K562 (cell line): ENCODE data around the gene RREB1.

ENCODE experiments used
- EP300 ChIP-seq: IDR thresholded peaks from 2 replicates; pipeline ENCODE4 v1.6.1; 2012; ENCODE audit warnings: low read length, improper control_type of control experiment
- RFX1 ChIP-seq: fragments of 450-650 bp; IDR thresholded peaks from 2 replicates; pipeline ENCODE4 v1.6.1; 2016; ENCODE audit warnings: mild to moderate bottlenecking, moderate library complexity
- TF ChIP-seq, protein P1 (sequence below): sonication (generic); formaldehyde crosslinking; IDR thresholded peaks from 2 replicates; pipeline ENCODE4 v1.5.0; 2020; ENCODE audit warnings: missing genetic modification reagents
- TF ChIP-seq, protein P2 (sequence below): fragments of 250-450 bp; sonication (Bioruptor Pico); IDR thresholded peaks from 2 replicates; pipeline ENCODE4 v1.4.0; 2020; ENCODE audit warnings: mild to moderate bottlenecking

DNA sequence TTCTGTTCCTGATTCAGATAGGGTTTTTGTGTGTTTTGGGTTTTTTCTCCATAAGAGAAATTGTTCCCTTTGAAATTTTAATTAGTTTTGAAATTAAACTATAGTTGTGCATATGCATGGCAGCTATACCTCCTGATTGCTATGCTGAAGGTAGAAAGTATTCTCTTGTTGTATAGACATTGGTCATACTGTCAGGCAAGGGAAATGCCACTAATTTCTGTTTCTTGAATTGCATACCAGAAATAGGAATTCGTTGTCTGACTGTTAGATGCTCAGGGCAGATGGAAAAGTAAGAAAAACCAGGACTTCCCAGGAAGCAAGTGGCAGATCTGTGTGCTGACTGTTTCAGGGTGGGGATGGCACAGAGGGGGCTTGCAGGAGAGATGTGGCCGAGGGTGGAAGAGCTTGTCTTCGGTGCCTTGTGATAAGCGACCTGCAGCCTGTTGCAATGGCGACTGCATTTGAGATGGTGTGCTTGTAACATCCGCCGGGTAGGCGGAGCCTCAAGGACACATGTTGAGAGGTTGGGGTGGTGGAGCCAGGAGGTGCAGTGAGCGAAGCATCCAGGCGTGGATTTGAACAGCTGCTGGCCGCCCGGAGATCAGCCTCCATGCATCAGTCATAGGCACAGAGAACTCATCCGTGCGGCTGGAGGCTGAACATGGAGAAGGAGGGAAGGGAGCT is 42.8 kb downstream of the RREB1 start:
- TF ChIP-seq EP300 (peak; percentile 29; the same call in 1 of the 2 replicates), RFX1 (peak; percentile 55; the same call in 1 of the 2 replicates)
- TF ChIP-seq, protein P1, sequence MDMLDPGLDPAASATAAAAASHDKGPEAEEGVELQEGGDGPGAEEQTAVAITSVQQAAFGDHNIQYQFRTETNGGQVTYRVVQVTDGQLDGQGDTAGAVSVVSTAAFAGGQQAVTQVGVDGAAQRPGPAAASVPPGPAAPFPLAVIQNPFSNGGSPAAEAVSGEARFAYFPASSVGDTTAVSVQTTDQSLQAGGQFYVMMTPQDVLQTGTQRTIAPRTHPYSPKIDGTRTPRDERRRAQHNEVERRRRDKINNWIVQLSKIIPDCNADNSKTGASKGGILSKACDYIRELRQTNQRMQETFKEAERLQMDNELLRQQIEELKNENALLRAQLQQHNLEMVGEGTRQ = no peak
- TF ChIP-seq, protein P2, sequence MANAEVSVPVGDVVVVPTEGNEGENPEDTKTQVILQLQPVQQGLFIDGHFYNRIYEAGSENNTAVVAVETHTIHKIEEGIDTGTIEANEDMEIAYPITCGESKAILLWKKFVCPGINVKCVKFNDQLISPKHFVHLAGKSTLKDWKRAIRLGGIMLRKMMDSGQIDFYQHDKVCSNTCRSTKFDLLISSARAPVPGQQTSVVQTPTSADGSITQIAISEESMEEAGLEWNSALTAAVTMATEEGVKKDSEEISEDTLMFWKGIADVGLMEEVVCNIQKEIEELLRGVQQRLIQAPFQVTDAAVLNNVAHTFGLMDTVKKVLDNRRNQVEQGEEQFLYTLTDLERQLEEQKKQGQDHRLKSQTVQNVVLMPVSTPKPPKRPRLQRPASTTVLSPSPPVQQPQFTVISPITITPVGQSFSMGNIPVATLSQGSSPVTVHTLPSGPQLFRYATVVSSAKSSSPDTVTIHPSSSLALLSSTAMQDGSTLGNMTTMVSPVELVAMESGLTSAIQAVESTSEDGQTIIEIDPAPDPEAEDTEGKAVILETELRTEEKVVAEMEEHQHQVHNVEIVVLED = no peak
